NCI-H2029 (cell line): ENCODE data around the gene DLX2.

Experiments
- DNase-seq: peaks from one replicate; lab custom pipeline; 2025; lab: John Stamatoyannopoulos, UW

The DLX2 gene

DNA sequence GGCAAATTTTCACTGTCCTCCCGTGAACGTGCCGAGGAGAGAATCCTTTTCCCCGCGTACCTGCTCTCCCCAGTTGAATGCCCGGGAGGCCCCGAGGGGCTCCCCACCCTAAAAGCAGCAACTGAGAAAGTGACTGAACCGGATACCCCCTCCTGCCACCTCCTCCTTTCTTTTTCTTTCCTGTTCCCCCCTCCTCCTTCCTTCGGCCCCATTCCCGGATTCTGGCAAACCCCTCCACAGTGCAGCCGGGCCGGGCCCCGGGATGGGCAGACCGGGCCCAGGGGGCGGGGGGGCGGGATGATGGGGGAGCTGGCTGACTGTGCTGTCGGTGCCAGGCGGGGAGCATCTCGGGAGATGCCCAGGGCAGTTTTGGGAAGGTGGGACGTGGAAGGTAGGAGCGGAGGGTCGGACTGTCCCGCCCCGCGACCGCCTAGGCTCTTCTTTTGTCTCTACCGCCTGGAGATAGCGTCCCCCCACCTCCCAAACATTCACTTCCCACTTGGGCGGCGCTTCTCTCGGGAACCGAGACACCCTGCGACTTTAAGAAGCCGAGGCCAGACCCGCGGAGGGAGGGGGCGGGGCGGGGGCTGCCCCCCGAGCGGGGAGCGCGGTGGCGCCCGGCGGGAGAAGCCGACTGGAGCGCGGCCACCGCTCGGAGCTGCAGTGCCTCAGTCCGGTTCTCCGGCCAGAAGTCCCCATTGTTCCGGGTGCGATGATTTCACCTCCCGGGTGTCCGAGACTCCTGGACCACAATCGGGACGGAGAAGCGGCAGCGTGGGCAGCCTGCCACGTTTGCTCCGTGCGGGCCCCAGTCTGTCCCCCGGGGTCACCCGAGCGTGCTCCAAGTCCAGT is 8.2 kb downstream of the DLX2 start:
- DNase-seq = no peak

DNA sequence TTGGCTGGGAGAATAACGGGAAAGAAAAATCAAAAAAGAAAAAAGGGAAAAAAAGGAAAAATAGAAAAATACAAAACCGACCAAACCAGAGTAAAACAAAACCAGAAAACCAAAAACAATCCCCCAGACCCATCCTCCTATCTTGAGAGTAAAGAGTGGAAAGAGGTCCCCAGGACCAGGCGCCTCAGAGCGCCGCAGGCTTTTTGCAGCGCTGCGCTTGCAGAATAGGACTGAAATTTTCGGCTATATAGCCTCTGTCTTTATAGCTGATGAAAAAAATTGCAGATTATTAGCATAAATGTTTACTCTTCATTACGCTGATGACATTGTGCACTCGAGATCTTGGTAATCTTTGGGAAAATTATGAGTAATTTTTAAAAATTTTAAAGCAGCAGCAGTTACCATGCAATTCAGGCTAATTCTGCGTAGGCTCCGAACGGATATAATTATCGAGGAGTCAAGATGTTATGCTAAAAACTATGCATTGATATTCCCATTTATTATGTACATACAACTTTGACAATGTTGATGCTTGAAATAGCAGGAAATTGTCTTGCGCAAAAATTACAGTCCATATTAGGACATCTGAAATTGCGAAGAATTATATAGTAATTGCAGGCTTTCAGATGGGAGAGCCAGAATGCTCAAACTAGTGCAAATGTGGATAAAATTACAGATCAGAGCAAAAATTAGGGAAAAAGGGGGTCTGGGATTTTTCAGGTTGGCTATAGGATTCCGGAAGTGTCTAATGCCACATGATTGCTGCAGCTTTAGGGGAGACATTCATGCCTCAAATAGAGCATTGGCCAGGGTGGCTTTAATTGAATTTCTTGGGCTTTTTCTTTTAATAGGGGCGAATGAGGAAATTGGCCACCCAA is 9.0 kb downstream of the DLX2 start:
- no peak for DNase-seq

DNA sequence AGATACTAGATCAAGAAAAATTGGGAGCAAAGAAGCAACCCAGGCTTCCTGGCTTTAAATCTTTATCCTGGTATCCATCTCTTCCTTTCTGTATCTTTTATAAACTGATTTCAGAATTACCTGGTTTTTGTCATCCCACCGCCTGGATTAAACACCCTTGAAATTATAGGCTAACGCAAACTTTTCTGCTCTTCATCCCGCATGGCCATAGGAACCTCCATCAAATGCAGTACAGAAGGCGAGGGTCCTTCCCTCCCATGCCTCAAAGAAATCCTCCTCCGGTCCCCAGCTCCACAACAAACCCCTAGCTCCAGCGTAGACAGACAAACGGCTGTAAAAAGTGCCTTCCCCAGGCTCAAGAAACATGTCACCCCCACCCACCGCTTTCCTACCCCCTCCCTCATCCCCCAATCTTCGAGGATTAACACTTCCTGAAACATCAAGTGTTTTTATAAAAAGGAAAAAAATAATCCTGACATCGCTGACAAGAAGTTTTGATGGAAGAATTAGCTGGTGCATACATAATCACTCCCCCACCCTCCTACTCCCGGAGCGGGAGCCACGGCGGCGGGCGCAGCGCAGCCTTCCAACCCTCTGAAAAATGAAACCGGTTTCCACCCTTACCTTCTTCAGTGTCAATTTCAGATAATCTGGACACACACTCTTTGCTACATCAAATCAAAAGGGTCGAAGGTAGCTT is 9.8 kb downstream of the DLX2 start:
- DNase-seq = no peak

DNA sequence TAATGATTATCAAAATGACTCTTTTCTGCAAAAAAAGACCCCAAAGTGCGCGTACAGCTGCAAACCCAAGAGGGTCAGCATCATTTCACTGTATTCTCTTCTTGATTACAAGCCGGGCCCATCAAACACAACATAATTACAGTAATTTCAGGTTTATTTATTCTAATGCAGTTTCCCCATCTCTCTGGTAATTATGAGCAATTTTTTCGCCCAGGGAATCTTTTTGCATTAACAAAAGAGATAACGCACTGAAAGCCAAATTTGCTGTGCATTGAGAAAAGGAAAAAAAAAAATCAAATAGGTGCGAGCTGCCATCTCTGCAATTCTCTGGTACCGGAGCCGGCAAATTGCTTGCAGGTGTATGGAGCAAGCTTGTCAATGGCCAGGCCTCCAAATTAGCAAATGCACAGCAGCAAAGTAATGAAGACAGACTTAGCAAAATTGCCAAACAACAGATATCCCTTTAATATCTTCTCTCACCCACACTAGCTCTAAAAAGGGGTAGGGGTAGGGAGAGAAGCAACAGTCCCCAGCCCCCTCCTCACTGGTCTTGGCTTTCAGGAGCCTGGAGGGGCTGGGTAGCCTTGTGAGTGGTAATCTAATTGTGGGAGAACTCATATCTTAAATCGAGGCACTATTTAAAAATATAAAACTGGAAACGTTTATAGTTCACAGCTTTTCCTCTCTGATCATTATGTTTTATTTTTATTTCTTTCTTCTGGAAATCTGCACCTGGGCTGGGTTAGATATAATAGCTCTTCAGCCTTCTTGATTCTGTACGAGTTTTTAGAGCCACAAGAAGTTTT is 10.7 kb downstream of the DLX2 start:
- DNase-seq = no peak

DNA sequence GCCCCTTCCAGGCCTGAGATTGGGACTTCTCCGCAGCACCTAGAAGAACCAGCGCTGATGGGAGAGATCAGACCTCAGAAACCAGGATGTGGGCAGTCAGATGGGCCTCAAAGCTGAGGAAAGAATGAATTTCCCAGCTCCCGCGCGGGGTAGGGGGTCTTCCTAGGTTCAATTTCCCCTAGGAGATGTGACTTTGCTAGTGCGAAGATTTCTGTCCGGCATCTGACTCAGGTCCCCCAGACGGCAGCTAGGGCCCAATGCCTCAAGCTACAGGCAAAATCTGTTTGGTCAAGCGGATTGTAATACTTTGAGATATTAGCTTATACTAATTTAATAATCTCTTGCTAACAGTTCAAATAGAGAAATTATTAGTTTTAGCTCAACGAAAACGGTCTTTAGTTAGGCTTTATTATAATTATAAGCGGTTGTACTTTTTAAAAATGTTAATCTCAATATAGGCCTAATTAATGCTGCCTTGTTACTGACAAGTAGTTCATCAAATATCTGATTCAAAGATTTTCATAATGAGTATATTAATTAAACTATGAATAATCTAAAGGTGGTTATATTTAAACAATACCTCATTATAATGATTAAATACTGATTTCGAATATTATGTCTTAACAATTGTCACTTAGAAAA is 11.6 kb downstream of the DLX2 start:
- no peak for DNase-seq

DNA sequence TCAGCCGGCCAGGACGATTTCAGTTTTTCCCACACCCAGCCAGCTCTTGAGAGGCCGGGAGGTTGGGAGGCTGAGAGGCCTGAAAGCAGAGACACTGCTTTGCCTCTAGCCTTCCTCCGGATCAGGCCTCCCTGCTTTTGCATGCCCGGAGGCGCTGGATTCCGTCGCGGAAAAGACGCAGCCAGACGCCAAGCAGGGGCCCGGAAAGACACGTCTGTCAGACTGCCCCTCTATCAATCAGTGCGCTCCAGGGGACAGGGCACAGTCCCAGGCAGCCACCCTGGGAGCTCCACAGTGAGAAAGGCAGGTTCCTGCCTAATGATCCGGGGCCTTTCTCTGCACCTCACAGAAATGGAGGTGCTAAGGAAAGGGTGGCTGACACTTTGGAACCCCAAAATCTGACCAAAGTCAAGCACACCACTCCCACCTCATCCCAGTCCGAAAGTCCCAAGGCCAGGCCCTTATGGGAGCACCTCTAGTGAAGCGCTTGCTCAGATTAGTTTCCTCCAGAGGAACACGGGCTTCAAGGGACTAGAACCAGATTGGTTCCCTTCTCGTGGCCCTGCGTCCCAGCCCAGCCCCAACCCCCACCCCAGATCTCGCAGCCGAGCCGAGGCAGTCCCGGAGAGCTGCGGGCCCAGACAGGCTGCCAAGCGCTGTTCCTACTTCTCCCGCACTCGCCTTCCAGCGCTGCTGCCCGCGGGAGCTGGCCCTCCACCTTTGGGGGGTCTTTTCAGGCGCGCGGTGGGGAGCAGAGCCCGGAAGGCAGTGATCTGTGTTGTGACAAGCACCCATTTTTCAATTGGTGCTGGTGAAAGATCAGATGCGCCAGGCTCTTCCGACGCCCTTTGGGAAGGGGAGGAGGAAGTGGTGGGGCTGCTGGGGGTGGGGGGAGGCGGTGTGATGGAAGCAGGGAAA is 12.4 kb downstream of the DLX2 start:
- DNase-seq = no peak

DNA sequence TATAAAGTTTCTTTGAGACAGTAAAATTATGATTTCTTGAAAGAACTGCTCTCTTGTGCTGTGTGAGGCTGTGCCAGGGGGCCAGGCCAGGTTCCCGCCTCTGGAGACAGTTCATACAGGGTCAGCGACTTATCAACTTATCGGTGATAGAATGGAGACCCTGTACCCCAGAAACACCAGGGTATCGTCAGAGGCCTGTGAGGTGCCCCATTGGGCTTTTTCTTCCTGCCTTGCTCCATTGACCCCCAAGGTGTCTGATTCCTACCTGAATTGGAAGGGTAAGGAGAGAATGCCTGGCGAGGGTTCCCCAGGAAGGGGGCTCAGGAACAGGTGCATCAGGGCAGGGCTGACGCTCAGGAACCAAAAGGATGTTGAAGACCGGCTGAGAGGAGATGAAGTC is 13.1 kb downstream of the DLX2 start:
- no peak for DNase-seq

DNA sequence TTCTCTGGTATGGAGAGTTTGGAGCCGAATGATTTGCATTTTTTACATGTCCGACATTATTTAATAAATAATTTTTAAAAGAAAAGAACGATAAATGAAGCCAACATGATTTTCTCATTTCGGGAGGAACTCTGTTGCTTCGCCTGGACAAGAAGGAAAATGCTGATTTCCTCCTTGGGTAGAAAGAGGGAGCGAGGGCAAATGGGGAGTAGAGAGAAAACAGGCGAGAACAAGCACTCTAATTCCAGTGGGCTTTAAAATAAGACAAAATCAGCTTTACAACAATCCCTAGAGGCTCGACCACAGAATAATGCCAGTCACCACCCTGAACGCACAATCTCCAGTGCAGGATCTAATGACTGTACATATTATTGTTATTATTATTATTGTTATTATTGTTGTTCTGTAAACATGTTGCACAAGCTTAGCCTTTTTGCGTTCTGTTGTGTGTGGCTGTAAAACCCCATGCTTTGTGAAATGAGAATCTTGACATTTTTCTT is 13.6 kb downstream of the DLX2 start:
- no peak for DNase-seq

DNA sequence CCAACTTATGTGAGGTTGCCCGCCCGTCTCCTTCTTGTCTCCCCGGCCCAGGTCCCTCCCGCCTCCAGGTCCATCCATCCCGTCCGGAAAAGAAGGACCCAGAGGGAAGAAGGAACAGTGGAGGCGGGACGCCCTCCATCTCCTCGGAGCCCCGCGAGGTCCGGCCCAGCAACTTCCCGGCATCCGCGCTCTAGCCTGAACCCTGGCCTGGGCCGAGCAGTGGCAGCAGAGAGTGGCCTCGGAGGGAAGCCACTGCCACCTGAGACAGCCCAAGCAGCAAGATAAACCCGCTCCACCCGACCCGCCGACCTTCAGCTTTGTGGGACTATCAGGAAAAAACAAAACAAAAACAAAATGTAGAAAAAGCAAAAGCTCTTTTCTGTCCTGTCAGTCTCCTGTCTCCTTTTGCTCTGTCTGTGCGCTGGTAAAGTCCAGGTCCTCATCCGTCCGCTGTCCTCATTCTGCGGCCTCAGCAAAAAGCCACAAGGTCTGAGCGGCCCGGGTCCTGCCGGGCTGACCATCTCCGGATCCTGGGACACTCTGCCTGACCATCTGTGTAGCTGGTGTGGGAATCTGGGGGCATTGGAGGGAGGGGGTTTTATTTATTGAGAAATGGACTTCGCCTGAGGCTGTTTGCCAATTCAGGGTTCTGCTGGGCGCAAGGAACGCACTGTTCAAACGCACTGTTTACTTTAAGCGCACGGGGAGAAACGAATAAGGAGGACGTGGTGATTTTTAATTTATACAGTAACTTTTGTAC is 14.3 kb downstream of the DLX2 start:
- DNase-seq = no peak

DNA sequence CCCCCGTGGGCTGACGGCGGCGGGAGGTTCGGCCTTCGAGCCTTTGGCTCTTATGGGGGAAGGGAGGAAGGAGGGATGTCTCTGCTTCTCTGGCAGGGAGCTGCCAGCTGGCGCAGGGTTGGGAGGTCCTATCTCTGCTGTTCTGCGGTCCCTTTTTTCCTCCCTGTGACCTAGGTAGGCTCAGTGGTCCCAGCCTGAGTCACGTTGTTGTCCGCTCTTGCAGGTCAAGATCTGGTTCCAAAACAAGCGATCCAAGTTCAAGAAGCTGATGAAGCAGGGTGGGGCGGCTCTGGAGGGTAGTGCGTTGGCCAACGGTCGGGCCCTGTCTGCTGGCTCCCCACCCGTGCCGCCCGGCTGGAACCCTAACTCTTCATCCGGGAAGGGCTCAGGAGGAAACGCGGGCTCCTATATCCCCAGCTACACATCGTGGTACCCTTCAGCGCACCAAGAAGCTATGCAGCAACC is 14.9 kb downstream of the DLX2 start:
- DNase-seq = no peak

DNA sequence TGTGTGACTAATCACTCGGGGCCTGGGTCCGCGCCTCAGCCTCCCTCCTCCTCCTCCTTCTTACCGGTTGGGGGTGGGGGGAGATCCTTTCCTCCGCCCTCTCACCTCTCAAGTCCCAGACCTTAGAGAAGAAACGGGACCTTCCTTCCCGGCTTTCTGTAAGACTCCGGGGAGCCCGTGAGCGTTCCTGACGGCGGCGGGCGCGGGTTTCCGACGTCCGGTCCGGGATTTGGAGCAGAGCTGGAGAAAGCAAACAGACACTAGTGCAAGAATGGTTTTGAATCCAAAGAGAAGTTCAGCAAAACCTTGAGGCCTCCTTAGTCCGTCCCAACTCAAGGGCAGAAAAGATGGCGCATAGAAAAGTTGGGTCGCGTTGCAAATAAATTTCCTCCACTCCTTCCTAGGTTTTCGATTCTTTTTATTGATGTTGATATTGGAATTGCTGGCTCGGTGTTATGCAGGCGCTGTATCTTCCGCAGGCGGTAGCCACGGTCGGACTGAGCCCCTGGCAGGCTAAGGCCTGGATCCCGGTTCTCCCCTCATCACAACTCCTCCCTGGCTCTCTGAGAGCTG is 15.4 kb downstream of the DLX2 start:
- no peak for DNase-seq

DNA sequence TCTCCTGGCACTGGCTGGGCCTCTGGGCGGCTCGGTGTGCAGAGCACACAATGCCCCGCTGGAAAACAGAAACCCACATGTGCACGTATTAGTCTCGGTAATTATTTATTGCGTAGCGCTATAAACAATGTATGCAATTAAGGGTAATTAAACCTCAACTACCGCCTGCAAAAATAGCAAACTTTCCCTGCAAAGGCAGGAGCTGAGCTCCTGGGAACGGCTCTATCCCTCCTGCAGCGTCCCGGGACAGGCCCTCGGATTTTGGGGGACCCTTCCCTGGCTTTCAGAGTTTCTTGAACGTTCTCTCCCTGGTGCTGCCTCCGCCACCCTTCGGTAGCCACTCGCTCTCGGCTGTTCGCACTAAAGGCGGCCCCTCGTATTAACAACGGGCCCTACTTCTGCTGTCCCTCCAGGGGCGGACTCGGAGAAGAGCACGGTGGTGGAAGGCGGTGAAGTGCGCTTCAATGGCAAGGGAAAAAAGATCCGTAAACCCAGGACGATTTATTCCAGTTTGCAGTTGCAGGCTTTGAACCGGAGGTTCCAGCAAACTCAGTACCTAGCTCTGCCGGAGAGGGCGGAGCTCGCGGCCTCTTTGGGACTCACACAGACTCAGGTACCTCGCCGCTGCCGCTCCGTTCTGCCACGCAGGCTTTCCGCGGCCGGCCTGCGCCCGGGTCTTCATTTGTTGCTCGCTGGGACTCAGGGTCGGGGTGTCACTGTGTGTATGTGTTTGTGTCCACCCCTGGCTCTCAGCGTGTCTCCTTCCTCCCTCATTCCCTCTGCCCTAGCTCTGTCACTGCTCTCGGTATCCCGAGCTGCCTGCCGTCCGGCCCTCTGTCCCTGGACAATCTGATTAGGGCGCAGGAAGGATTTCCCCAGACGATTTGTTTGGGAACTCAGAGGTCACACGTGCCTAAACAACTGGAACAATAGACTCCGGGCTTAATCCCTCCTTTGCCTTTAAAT is 16.2 kb downstream of the DLX2 start:
- no peak for DNase-seq

DNA sequence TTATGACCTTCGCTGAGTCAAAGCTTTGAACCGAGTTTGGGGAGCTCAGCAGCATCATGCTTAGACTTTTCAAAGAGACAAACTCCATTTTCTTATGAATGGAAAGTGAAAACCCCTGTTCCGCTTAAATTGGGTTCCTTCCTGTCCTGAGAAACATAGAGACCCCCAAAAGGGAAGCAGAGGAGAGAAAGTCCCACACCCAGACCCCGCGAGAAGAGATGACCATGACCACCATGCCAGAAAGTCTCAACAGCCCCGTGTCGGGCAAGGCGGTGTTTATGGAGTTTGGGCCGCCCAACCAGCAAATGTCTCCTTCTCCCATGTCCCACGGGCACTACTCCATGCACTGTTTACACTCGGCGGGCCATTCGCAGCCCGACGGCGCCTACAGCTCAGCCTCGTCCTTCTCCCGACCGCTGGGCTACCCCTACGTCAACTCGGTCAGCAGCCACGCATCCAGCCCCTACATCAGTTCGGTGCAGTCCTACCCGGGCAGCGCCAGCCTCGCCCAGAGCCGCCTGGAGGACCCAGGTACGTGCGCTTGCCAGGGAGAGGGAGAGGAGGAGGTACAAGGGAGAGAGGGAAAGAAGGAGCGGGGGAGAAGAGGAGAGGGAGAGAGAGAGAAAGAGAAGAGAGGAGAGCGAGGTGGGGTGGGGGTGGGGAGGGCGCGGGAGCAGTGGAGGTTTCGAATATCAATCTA is 17.1 kb downstream of the DLX2 start, which contains the start of gene DLX1:
Gene DLX1, plus strand, starts transcription at position 48 of the 700 bp plus-strand sequence. Its CDS starts 171 bp downstream, at position 219.
- peak; percentile 38 for DNase-seq

DNA sequence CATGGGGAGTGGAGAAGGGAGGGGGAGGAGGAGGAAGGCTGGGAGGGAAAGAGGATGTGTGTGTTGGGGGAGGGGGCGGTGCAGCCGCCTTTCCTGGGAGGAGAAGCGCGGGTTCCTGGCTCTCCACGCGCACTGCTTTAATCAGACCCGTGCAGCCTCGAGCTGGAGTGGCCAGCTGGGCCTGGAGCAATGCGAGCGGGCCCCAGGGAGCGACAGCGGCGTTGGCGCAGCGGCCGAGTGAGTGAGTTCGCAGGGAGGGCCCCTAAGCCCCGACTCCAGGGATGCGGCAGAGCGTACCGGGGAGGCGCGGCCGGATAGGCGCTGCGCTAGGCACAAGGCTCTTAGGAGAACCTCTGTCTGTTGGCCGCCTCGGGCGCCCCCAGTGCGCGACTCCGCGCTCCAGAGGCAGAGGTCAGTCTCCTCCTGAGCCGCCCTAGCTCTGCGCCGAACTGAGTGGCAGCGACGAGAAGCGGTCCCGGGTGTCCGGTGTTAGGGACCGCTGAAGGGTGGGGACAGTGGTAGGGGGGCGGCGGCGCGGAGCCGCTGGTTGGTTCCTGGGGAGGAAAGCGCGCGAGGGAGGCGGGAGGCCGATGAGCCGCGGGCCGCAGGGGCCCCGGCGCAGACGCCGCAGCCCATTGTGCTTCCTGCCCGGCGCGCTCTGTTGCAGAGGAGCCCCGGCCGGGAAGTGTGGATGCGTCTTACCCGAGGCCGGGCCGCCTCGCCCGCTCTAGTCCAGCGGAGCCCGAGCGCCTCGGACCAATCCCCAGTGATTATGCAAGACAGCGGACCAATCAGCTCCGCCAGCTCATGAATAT is 17.8 kb downstream of the DLX2 start:
- DNase-seq = peak; percentile 83

DNA sequence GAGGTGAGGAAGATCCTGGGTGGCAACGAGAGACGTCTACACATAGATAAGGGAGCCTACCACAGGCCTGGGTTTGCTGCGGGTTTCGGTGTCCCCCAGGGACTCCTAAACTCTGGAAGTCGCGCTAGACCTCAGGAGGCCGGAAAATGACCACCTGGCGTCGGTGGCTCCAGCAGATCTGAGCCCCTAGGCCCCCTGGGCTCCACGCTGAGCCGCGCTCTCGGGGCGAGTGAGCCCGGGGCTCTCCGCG is 18.4 kb downstream of the DLX2 start:
- no peak for DNase-seq
